CD4-positive, alpha-beta T cell treated with Interleukin-12 subunit alpha and Interleukin-12 subunit beta, for 1 hour (primary cell): ENCODE data around the gene EPO.
"Not testable (repeated sequence)": the region's sequence is repeated elsewhere in the genome, so short reads cannot be mapped to it uniquely, and the experiment has no call there.

Source experiments
- DNase-seq: peaks from one replicate; pipeline ENCODE4 v3.0.0-alpha.2; 2020

The EPO gene

GRCh38 chr7:100683659-100684533 lies 36.4 kb upstream of the EPO start:
- DNase-seq = no peak

DNA sequence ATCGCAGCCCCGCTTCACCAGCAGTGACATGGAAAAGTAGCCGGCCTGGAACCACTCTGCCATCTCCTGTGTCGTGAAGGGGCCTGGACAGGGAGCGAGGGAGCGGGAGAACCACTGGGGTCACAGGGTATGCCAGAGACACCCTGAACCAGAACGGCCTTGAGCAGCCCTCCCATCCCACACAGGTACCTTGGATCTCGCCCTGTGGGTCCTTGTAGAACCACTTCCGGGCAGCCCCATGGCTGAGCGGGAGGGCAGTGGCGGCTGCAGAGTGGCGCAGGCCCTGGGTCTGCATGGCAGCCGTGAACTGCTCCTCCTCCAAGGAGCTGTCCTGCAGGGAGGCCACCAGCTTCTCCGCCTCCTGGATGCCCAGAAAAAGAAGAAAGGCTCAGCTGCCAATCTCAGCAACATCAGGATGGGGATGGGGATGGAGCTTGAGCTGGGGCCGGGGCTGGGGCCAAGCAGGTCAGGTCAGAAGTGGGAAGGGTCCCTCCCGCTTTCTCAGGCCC lies 35.7 kb upstream of the EPO start:
- no peak for DNase-seq

- no peak for DNase-seq
These were observed 35.1 kb upstream of the EPO start for GRCh38 chr7:100685049-100685605.

DNA sequence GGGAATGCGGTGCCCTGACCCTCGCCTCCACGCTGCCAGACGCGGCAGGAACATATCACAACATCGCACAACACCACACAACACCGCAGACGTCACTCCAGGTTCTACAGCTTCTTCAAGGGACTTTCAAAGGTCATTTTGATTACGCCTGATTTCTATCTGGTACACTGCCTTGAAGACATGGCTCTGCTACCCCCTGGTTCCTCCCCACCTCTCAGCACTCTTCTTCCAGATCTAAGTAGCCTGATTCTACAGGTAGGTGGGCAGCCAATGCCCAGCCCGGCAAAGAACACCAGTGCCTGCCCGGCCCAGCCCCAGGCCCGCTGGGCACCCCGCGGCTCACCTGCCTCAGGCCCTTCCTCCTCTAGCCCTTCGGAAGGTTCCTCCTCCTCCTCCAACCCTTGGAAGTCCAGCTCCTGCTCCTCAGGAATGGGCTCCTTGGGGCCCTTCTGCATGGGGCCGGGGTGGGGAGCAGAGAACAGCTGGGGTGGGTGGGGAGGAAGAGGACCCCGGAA lies 34.6 kb upstream of the EPO start:
- no peak for DNase-seq

GRCh38 chr7:100686201-100686821 lies 34.0 kb upstream of the EPO start:
- DNase-seq = no peak

GRCh38 chr7:100686822-100687211 lies 33.5 kb upstream of the EPO start:
- DNase-seq = no peak

GRCh38 chr7:100687261-100687660 lies 33.0 kb upstream of the EPO start:
- DNase-seq = no peak

- DNase-seq = no peak
These were observed 32.4 kb upstream of the EPO start for GRCh38 chr7:100687751-100688300.

DNA sequence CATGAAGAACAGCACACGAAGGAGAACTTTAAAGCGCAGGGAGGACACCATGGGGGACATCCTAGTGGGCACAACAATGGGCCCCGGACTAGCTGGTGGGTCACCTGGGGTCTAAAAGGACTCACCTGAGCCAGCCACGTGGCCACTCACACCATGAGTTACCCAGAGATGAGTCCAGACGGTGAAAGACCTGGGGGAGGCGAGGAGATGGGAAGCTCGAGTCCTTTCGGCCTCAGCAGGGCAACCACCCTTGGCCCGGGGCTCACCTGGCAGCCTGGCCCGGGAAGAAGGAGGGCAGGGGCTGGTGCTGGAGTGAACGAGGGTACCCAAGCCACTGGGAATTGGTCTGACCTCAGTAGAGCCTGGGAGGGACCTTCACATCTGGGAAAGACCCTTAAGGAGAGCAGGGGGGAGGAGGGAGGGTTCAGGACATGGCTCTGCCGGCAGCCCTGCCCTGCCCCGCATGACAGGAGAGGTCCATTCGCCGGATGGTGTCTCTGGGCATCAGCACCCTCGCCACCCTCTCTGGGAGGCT lies 31.9 kb upstream of the EPO start:
- no peak for DNase-seq

DNA sequence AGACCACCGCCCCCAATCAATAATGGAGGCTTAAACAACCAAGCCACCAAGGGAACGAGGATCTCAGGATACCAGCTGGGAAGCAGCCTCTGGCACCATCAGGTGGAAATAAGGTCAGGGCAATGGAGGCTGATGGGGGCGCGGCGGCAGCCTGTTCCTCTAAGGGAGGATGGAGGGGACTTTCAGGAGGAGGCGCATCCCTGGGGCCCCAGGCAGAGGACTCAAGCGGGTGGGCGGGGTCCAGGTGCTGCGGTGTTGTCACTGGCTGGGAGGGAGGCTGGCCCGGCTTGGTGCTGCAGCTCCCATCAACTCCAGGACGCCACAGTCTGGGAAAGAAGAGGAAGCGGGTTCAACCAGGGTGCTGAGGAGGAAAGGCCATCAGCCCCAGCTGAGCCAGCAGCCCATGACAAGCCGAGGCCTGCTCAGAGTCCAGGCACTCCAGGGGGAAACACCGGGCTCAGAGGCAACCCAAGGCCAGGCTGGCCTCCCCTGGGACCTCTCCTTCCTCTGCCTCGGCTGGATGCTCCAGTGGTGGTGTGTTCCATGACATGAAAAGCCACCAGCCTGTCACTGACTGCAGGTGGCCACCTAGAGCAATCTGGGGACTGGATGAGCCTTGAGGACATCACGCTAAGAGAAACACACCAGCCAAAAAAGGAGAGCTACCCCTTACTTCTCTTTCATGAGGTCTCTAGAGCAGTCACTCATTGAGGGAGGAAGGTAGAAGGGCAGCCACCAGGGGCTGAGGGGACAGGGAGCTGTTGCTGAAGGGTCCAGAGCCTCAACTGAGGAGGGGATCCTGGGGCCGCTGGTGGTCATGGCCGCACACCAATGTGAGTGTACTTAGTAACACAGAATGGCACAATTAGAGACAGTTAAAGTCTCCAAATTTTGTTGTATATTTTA lies 30.8 kb upstream of the EPO start:
- no peak for DNase-seq

DNA sequence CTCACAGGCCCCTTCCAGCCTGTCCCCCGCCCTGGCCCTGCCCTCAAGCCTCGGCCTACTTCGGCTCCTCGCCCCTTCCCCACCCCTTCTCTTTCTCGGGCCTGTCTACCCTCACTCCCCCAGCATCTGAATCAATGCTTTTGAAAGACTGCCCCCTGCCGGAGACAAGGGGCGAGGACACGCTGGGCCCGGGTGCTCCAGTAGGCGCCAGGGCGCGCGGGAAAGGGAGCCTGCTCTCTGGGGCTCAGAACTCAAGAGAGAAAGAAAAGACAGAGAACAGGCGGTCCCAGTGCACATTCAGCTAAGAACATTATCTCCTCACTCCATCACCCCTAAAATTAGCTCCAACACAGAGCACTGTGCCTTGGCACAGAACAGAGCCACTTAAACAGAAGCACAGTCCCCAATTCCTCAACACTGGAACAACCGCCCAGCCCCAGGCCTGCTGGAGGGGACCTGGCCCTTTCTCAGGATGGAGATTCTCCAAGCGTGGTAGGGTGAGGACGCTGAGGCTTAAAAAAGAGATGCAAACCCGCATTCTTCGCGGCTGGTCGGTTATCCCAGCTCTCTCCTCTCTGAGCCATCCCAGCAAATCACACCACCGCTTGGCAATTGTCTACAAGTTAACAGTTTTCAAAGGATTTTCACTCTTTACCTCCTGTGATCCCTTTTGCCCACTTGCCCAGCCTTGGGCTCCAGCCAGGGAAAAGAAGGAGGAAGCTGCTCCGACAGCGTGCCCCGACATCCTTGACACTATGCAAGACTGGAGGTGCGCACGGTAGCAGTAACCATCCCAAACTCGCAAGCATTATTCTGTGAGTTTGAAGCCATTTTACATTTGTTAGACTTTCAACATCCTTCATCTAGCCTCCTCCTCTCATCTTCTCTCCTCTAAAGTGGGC lies 28.3 kb upstream of the EPO start:
- DNase-seq = peak; percentile 86

DNA sequence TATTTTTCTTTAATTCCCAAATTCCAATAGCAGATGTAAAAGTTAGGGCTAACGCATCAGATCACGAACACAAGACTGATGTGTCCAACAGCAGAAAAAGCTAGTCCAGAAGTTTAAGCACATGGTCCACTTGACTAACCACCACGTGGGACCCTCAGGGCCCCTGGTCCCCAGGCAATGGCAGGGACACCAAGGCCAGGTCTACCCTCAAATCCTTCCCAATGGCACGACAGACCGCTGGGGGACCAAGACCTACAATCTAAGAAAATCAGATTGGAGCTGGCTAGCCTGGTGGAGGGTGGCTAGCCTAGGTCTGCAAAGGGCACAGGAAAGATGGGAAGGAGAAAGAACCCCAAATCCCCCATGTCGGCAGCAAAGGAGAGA lies 27.7 kb upstream of the EPO start:
- no peak for DNase-seq

- DNase-seq = no peak
These were observed 26.8 kb upstream of the EPO start for GRCh38 chr7:100693312-100694097.

DNA sequence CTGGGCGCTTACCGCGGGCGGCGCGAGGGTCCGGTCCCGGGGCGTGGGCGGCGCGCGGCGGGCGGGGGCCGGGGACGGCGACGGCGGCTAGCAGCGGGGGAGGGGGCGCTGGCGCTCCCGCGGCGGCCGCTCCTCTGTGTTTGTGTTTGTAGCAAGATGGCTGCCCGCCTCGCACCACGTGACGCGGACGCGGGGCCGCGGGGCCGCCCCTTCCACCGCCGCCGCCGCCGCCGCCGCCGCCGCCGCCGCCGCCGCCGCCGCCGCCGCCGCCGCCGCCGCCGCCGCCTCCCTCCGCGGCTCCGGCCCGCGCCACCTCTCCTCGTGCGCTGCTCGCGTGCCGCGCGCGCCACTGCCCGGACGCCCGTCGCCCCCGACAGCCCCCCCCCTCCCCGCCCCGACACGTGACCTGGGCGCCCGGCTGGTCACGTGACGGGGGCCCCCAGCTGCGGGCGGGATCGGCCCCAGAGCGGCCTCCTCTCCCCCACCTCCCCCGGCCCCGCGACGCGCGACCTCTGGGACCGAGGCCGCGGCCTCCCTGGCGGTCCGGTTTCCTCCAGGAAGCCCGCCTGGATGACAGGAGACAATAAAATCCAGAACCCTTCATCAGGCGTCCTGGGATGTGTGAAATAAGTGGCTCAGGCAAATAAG lies 26.0 kb upstream of the EPO start, which contains the start of gene GIGYF1:
GIGYF1 (minus strand) TSS at position 153 of the 648 bp plus-strand sequence. CDS start 6,012 bp downstream, outside the sequence.
- peak; percentile 79 for DNase-seq

DNA sequence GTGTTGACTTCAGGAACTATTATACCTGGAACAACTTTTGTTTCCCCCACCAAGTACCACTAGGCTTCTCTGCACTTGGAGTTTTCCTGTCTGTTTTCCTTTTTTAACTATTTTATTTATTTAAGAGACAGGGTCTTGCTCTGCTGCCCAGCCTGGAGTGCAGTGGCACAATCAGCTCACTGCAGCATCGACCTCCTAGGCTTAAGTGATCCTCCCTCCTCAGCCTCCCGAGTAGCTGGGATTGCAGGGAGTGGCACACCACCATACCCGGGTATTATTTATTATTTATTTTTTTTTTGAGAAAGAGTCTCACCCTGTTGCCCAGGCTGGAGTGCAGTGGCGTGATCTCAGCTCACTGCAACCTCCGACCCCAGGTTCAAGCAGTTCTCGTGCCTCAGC lies 24.1 kb upstream of the EPO start:
- DNase-seq = no peak

- no peak for DNase-seq
These were observed 21.2 kb upstream of the EPO start for GRCh38 chr7:100699018-100699417.

GRCh38 chr7:100701089-100701488 lies 19.2 kb upstream of the EPO start:
- not testable (repeated sequence) for DNase-seq

DNA sequence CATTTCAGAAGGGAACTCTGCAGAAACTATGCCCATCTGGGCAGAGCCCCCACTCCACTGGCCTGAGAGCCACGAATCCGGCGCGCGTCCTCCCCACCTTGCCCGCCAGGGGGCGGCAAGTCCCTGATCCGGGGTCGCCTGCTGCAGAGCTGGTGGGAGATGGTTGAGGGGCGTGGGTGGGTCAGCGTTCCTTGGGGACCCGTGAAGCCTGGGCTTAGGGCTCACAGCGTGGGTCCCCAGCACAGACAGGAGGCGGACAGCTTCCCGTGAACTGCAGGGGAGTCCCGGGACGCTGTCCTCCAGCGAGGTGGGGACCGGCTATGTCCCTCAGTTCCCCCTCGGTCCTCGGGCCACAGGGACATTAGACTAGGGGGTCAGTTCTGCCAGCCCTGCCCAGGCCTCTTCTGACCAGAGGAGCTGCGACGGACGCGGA lies 14.9 kb upstream of the EPO start:
- peak; percentile 75 for DNase-seq
